IMR-90 (cell line): Measurements from ENCODE around the gene METTL18. TPM values are rescaled to one million over a fixed set of nuclear protein-coding genes. Genes with fewer than 3 reads are reported as not detected.

ENCODE experiments used
- ATAC-seq: fragments of 200-7000 bp; cut with Tn5 transposase; 2 replicates; pipeline ENCODE4 v1.9.1; 2020; ENCODE audit warnings: low read depth, mild to moderate bottlenecking, moderate library complexity
- BruUV-seq: library from RNA; stranded (reverse); fragments of 400-500 nt; replicated peaks from 2 replicates; lab custom pipeline; 2021; lab: Mats Ljungman, UMichigan
- CTCF ChIA-PET: fragments of 300-600 bp; formaldehyde crosslinking; extraction: SDS; loops from one replicate; lab custom pipeline; 2021; ENCODE audit warnings: antibody characterized with exemption; lab: Yijun Ruan, JAX
- POLR2A ChIA-PET: fragments of 300-600 bp; sonication (Branson Sonifier 250); formaldehyde crosslinking; loops from one replicate; lab custom pipeline; 2022; ENCODE audit warnings: antibody characterized with exemption; ENCODE audit not compliant: unreplicated experiment; lab: Charles Lee
- DNase-seq: peaks from one replicate; pipeline ENCODE4 v3.0.0; 2013
- H2AFZ ChIP-seq: replicated peaks from 2 replicates; pipeline ENCODE3; 2013; ENCODE audit warnings: low read length, mild to moderate bottlenecking; ENCODE audit not compliant: poor library complexity
- H2AK5ac ChIP-seq: 2 replicates; pipeline ENCODE4 v1.6.1; 2013; ENCODE audit warnings: low read depth, low read length, inconsistent platforms
- H2AK9ac ChIP-seq: replicated peaks from 2 replicates; pipeline ENCODE3; 2013; ENCODE audit warnings: mild to moderate bottlenecking, low read depth, low read length, moderate library complexity; ENCODE audit not compliant: poor library complexity
- H2BK120ac ChIP-seq: 2 replicates; pipeline ENCODE4 v1.6.1; 2013; ENCODE audit warnings: low read depth, low read length, inconsistent platforms
- H2BK15ac ChIP-seq: 3 replicates; pipeline ENCODE4 v1.6.1; 2013; ENCODE audit warnings: low read depth, low read length, inconsistent platforms
- H2BK20ac ChIP-seq: 2 replicates; pipeline ENCODE4 v1.6.1; 2013; ENCODE audit warnings: low read depth, mild to moderate bottlenecking, inconsistent platforms, low read length, moderate library complexity
- H2BK5ac ChIP-seq: 2 replicates; pipeline ENCODE4 v1.6.1; 2013; ENCODE audit warnings: mild to moderate bottlenecking, low read depth, low read length, inconsistent platforms; ENCODE audit not compliant: poor library complexity, severe bottlenecking
- H3K14ac ChIP-seq: replicated peaks from 2 replicates; pipeline ENCODE4 v1.6.1; 2013; ENCODE audit warnings: low read depth, low read length, inconsistent platforms
- H3K18ac ChIP-seq: 2 replicates; pipeline ENCODE4 v1.6.1; 2013; ENCODE audit warnings: low read depth, low read length, control low read depth
- H3K23ac ChIP-seq: 2 replicates; pipeline ENCODE4 v1.6.1; 2013; ENCODE audit warnings: low read depth, low read length, inconsistent platforms
- H3K27ac ChIP-seq: 2 replicates; pipeline ENCODE4 v1.5.1; 2013; ENCODE audit warnings: mild to moderate bottlenecking, control low read depth, low read length; ENCODE audit not compliant: insufficient read depth
- H3K27me3 ChIP-seq: 2 replicates; pipeline ENCODE4 v1.6.1; 2013; ENCODE audit warnings: low read length; ENCODE audit not compliant: control insufficient read depth, insufficient read depth
- H3K36me3 ChIP-seq: 2 replicates; pipeline ENCODE4 v1.6.1; 2013; ENCODE audit warnings: low read length, mixed read lengths; ENCODE audit not compliant: control insufficient read depth, insufficient read depth
- H3K4ac ChIP-seq: 2 replicates; pipeline ENCODE4 v1.6.1; 2013; ENCODE audit warnings: low read depth, low read length, inconsistent platforms
- H3K4me1 ChIP-seq: 2 replicates; pipeline ENCODE4 v1.6.1; 2013; ENCODE audit warnings: low read length, mixed read lengths; ENCODE audit not compliant: control insufficient read depth, insufficient read depth
- H3K4me2 ChIP-seq: 2 replicates; pipeline ENCODE4 v1.6.1; 2013; ENCODE audit warnings: low read depth, mild to moderate bottlenecking, control low read depth, low read length, moderate library complexity
- H3K4me3 ChIP-seq: 2 replicates; pipeline ENCODE4 v1.5.1; 2013; ENCODE audit warnings: low read depth, mild to moderate bottlenecking, control low read depth, low read length, moderate library complexity; ENCODE audit not compliant: insufficient read depth
- H3K56ac ChIP-seq: 2 replicates; pipeline ENCODE4 v1.6.1; 2013; ENCODE audit warnings: low read length, inconsistent platforms; ENCODE audit not compliant: insufficient read depth; ENCODE audit errors: extremely low read depth
- H3K79me1 ChIP-seq, 2 experiments: 2 replicates each; pipeline ENCODE4 v1.6.1; 2013; ENCODE audit warnings: low read length in 2 of 2, inconsistent platforms in 1 of 2, low read depth in 1 of 2
- H3K9ac ChIP-seq: 2 replicates; pipeline ENCODE4 v1.6.1; 2013; ENCODE audit warnings: low read depth, low read length, control low read depth
- H3K9me1 ChIP-seq: 2 replicates; pipeline ENCODE4 v1.6.1; 2013; ENCODE audit warnings: low read length, inconsistent platforms; ENCODE audit not compliant: insufficient read depth
- H3K9me3 ChIP-seq: 2 replicates; pipeline ENCODE4 v1.6.1; 2013; ENCODE audit warnings: low read length; ENCODE audit not compliant: control insufficient read depth, insufficient read depth
- H4K20me1 ChIP-seq: 2 replicates; pipeline ENCODE4 v1.6.1; 2013; ENCODE audit warnings: low read length, inconsistent platforms; ENCODE audit not compliant: insufficient read depth
- H4K5ac ChIP-seq: 2 replicates; pipeline ENCODE4 v1.6.1; 2013; ENCODE audit warnings: mild to moderate bottlenecking, low read depth, low read length, control low read depth
- H4K8ac ChIP-seq, 2 experiments: 2 replicates each; pipeline ENCODE4 v1.6.1; 2013; ENCODE audit warnings: low read depth in 2 of 2, low read length in 2 of 2, control low read depth in 1 of 2, inconsistent platforms in 1 of 2
- H4K91ac ChIP-seq: 2 replicates; pipeline ENCODE4 v1.6.1; 2013; ENCODE audit warnings: low read depth, low read length, inconsistent platforms; ENCODE audit not compliant: insufficient read depth
- BHLHE40 ChIP-seq: fragments of 150-350 bp; IDR thresholded peaks from 2 replicates; pipeline ENCODE4 v1.6.1; 2016; ENCODE audit warnings: mild to moderate bottlenecking, low read depth, low read length
- CEBPB ChIP-seq: IDR thresholded peaks from 2 replicates; pipeline ENCODE4 v1.6.1; 2012; ENCODE audit warnings: low read depth, low read length, improper control_type of control experiment
- CHD1 ChIP-seq: IDR thresholded peaks from 2 replicates; pipeline ENCODE4 v1.6.1; 2012; ENCODE audit warnings: low read depth, low read length, improper control_type of control experiment
- FOS ChIP-seq: fragments of 150-350 bp; IDR thresholded peaks from 2 replicates; pipeline ENCODE4 v1.6.1; 2016; ENCODE audit warnings: low read depth, low read length
- MAFK ChIP-seq: IDR thresholded peaks from 2 replicates; pipeline ENCODE4 v1.6.1; 2012; ENCODE audit warnings: low read depth, low read length, improper control_type of control experiment
- MXI1 ChIP-seq: IDR thresholded peaks from 2 replicates; pipeline ENCODE4 v1.6.1; 2012; ENCODE audit warnings: low read depth, mild to moderate bottlenecking, low read length, moderate library complexity, borderline replicate concordance
- NFE2L2 ChIP-seq: fragments of 150-350 bp; IDR thresholded peaks from 2 replicates; pipeline ENCODE4 v1.6.1; 2016; ENCODE audit warnings: low read depth, mild to moderate bottlenecking, low read length
- POLR2A ChIP-seq: IDR thresholded peaks from 2 replicates; pipeline ENCODE4 v1.6.1; 2012; ENCODE audit warnings: mild to moderate bottlenecking, low read depth, low read length
- RFX5 ChIP-seq: IDR thresholded peaks from 2 replicates; pipeline ENCODE4 v1.8.0; 2012; ENCODE audit warnings: low read depth, mild to moderate bottlenecking, low read length, moderate library complexity
- WGBS, 2 experiments: methylation state at CpG; one replicate each; pipeline versions ENCODE4 v1.1.5 to v1.1.7; 2013; ENCODE audit warnings: missing lambda C conversion rate in 2 of 2; ENCODE audit not compliant: insufficient read length in 1 of 2; ENCODE audit errors: extremely low coverage in 2 of 2; 5-methylcytosine and 5-hydroxymethylcytosine counted together
- dilution Hi-C: fragments of 300-500 bp; cut with HindIII; formaldehyde crosslinking; loops from one replicate; pipeline ENCODE4 v1.14.3; 2018; ENCODE audit warnings: low sequenced_read_pairs; ENCODE audit not compliant: unreplicated experiment
- in situ Hi-C: fragments of 300-500 bp; cut with MboI; formaldehyde crosslinking; loops from 3 replicates; pipeline ENCODE4 v1.14.3; 2019; ENCODE audit warnings: low sequenced_read_pairs, inconsistent platforms, mixed read lengths
- intact Hi-C: fragments of 100-400 bp; cut with micrococcal nuclease; formaldehyde crosslinking; loops from 2 replicates; pipeline ENCODE4 v1.10.0; 2022
- polyA plus RNA-seq, 3 experiments: library from polyadenylated mRNA; depleted of rRNA; stranded (reverse); fragments of >200 nt; gene quantifications; 2 replicates each; pipeline ENCODE4 v1.2.3, GENCODE V29; 2012; ENCODE audit warnings: low replicate concordance in 1 of 3
- total RNA-seq: library from RNA; depleted of rRNA; stranded (reverse); fragments of >200 nt; gene quantifications from 2 replicates; pipeline ENCODE4 v1.2.3, GENCODE V29; 2012
- TF ChIP-seq, protein P1 (sequence below): fragments of 150-350 bp; IDR thresholded peaks from 2 replicates; pipeline ENCODE4 v1.6.1; 2016; ENCODE audit warnings: low read depth, mild to moderate bottlenecking, low read length, moderate library complexity, borderline replicate concordance
- TF ChIP-seq, protein P2 (sequence below): fragments of 150-350 bp; IDR thresholded peaks from 2 replicates; pipeline ENCODE4 v1.6.1; 2017; ENCODE audit warnings: mild to moderate bottlenecking, antibody characterized with exemption, low read length, low read depth
- TF ChIP-seq, protein P3 (sequence below): conservative IDR thresholded peaks from 2 replicates; pipeline ENCODE4 v1.5.1; 2012; ENCODE audit warnings: mild to moderate bottlenecking, low read depth, low read length, improper control_type of control experiment

The METTL18 gene
- total and polyA plus RNA-seq, 2 of the 4 experiments (the other 2 are of a cell fraction) = 2.9 to 3.4 TPM

GRCh38 chr1:169746550-169746949 is 48.2 kb downstream of the METTL18 start:
- POLR2A ChIA-PET = no interaction called here
- Histone ChIP-seq H2BK15ac (no peak overlapping the region), H4K20me1 (no peaks in the 10 kb centered on the region), H3K4me1 (no peaks in the 10 kb centered on the region), H2AK5ac (no peak overlapping the region), H2BK5ac (no peak overlapping the region), H3K4ac (no peak overlapping the region), H3K4me3 (no peak overlapping the region), H3K36me3 (no peaks in the 10 kb centered on the region), H2BK20ac (no peak overlapping the region), H2AK9ac (no peak overlapping the region), H4K8ac (no peak overlapping the region), H3K9ac (no peak overlapping the region), H2BK120ac (no peak overlapping the region), H3K18ac (no peak overlapping the region), H3K23ac (no peak overlapping the region), H3K27ac (no peak overlapping the region), H2AFZ (no peak overlapping the region), H3K9me1 (no peaks in the 10 kb centered on the region), H3K4me2 (no peak overlapping the region), H3K9me3 (no peaks in the 10 kb centered on the region), H3K27me3 (no peaks in the 10 kb centered on the region), H3K14ac (no peak overlapping the region), H4K5ac (no peak overlapping the region), H3K79me1 (no peaks in the 10 kb centered on the region), H4K91ac (no peak overlapping the region), H3K56ac (no peak overlapping the region)
- intact Hi-C loops (no loop called here), in situ Hi-C loops (no loop called here), dilution Hi-C loops (no loop called here)
- WGBS, 2 experiments = no CpG with 5 or more reads among the region's 2 CpGs
- CTCF ChIA-PET = interaction anchor here (0.6 kb wide), 1 partner anchor 27 kb away, joined by 4 read pairs; no protein-coding TSS in a partner anchor
- TF ChIP-seq, protein P1, sequence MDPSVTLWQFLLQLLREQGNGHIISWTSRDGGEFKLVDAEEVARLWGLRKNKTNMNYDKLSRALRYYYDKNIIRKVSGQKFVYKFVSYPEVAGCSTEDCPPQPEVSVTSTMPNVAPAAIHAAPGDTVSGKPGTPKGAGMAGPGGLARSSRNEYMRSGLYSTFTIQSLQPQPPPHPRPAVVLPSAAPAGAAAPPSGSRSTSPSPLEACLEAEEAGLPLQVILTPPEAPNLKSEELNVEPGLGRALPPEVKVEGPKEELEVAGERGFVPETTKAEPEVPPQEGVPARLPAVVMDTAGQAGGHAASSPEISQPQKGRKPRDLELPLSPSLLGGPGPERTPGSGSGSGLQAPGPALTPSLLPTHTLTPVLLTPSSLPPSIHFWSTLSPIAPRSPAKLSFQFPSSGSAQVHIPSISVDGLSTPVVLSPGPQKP = no peak
- TF ChIP-seq MXI1 (no peak), BHLHE40 (no peak), CEBPB (no peak), CHD1 (no peak), RFX5 (no peak), FOS (no peak), POLR2A (no peak), NFE2L2 (no peak), MAFK (no peak)
- TF ChIP-seq, protein P2, sequence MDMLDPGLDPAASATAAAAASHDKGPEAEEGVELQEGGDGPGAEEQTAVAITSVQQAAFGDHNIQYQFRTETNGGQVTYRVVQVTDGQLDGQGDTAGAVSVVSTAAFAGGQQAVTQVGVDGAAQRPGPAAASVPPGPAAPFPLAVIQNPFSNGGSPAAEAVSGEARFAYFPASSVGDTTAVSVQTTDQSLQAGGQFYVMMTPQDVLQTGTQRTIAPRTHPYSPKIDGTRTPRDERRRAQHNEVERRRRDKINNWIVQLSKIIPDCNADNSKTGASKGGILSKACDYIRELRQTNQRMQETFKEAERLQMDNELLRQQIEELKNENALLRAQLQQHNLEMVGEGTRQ = no peak
- TF ChIP-seq, protein P3, sequence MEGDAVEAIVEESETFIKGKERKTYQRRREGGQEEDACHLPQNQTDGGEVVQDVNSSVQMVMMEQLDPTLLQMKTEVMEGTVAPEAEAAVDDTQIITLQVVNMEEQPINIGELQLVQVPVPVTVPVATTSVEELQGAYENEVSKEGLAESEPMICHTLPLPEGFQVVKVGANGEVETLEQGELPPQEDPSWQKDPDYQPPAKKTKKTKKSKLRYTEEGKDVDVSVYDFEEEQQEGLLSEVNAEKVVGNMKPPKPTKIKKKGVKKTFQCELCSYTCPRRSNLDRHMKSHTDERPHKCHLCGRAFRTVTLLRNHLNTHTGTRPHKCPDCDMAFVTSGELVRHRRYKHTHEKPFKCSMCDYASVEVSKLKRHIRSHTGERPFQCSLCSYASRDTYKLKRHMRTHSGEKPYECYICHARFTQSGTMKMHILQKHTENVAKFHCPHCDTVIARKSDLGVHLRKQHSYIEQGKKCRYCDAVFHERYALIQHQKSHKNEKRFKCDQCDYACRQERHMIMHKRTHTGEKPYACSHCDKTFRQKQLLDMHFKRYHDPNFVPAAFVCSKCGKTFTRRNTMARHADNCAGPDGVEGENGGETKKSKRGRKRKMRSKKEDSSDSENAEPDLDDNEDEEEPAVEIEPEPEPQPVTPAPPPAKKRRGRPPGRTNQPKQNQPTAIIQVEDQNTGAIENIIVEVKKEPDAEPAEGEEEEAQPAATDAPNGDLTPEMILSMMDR = no peak
- no TSS peak for BruUV-seq
- ATAC-seq = no peak
- DNase-seq = no peak
